Mucosa of descending colon (tissue), 3 donors: ENCODE results near the gene LYRM4. TPM values are rescaled to one million over a fixed set of nuclear protein-coding genes. Genes with fewer than 3 reads are reported as not detected.

Experiments
- ATAC-seq: fragments of 200-7000 bp; cut with Tn5 transposase; one replicate; pipeline ENCODE4 v1.9.1; 2020; ENCODE audit warnings: mild to moderate bottlenecking, moderate library complexity
- DNase-seq, 3 donors: peaks; one replicate each; pipeline ENCODE4 v3.0.0-alpha.2; 2020
- H3K36me3 ChIP-seq: fragments of 200-600 bp; one replicate; pipeline ENCODE4 v1.8.0; 2021; ENCODE audit warnings: low read depth, mild to moderate bottlenecking
- H3K4me1 ChIP-seq: fragments of 200-600 bp; one replicate; pipeline ENCODE4 v1.8.0; 2021; ENCODE audit warnings: low read depth, mild to moderate bottlenecking
- H3K4me3 ChIP-seq: fragments of 200-600 bp; one replicate; pipeline ENCODE4 v1.8.0; 2021; ENCODE audit warnings: mild to moderate bottlenecking
- H3K9me3 ChIP-seq: fragments of 200-600 bp; one replicate; pipeline ENCODE4 v1.8.0; 2021; ENCODE audit warnings: mild to moderate bottlenecking
- intact Hi-C, 2 donors: fragments of 100-400 bp; cut with DNase I in 1 of 2; cut with micrococcal nuclease in 1 of 2; formaldehyde crosslinking; loops; one replicate each; pipeline versions ENCODE4 v1.11.0 to v1.11.1; 2022; cut with DNase I, micrococcal nuclease
- total RNA-seq, 3 donors: library from RNA; stranded (reverse); fragmentation: NEBNext Ultra II Directional in 2 of 3; extraction: Animal tissue kit (Norgen Biotek cat#: 25700) in 2 of 3; gene quantifications; one replicate each; pipeline versions ENCODE4 v1.2.1 to v1.2.4, GENCODE V29; 2021 to 2023
- TF ChIP-seq, protein P1 (sequence below): fragments of 200-600 bp; IDR thresholded peaks from one replicate; pipeline ENCODE4 v1.8.0; 2022; ENCODE audit warnings: antibody characterized with exemption, mild to moderate bottlenecking
- donor health status: DM: no; HTN: no; CAD: no; lungs with moderate emphysema.
- donor health status: DM: no; HTN: no; CAD: no.
- donor health status: DM: no; HTN: yes; CAD: no.

Gene LYRM4
- total RNA-seq, 3 donors from 2014 or later, result 13.6 to 19.8 (median 13.9) TPM

DNA sequence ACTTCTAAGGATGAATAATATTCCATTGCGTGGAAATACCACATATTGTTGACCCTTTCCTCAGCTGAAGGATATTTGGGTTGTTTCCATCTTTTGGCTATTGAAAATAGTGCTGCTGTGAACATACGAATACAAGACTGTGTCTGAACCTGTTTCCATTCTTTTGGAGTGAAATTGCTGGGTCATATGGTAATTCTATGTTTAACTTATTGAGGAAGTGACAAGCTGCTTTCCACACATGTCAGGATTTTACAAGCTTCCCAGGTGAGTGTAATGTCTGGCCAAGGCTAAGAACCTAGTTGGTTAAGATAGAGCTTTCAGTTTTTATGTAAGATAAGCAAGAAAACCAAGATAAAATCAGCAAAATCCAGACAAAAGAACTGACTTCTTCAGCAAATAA lies 126.8 kb downstream of the LYRM4 start:
- peak; percentile 85 for ATAC-seq
- no peak overlapping the region for H3K4me3 ChIP-seq
- no peaks in the 10 kb centered on the region for H3K4me1 ChIP-seq
- TF ChIP-seq, protein P1, sequence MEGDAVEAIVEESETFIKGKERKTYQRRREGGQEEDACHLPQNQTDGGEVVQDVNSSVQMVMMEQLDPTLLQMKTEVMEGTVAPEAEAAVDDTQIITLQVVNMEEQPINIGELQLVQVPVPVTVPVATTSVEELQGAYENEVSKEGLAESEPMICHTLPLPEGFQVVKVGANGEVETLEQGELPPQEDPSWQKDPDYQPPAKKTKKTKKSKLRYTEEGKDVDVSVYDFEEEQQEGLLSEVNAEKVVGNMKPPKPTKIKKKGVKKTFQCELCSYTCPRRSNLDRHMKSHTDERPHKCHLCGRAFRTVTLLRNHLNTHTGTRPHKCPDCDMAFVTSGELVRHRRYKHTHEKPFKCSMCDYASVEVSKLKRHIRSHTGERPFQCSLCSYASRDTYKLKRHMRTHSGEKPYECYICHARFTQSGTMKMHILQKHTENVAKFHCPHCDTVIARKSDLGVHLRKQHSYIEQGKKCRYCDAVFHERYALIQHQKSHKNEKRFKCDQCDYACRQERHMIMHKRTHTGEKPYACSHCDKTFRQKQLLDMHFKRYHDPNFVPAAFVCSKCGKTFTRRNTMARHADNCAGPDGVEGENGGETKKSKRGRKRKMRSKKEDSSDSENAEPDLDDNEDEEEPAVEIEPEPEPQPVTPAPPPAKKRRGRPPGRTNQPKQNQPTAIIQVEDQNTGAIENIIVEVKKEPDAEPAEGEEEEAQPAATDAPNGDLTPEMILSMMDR, result no peak
- peak in 1 of 3 donors; percentile 20 for DNase-seq
- intact Hi-C loops, result no loop called here
- no peaks in the 10 kb centered on the region for H3K9me3 ChIP-seq
- no peaks in the 10 kb centered on the region for H3K36me3 ChIP-seq

DNA sequence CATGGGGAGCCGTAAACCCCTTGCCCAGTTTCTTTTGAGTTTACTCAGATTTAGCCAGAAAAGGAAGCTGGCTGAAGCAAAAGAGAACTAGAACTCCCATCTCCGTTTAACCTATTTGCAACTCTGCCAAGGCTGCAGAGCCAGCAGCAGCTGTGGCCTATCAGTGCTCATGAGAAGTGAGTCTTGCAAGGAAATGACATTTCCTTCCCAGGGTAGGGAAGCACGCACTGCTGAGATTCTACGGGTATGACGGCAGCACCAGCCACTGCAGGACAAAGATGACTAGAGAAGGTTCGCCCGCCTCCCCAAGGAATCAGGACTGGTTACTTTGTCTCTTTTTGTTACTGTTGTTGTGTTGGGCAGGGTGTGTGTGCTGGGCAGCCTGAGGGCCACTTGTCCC lies 128.0 kb downstream of the LYRM4 start:
- TF ChIP-seq, protein P1, result no peak
- H3K36me3 ChIP-seq, result no peaks in the 10 kb centered on the region
- intact Hi-C loops, result no loop called here
- H3K9me3 ChIP-seq, result no peaks in the 10 kb centered on the region
- ATAC-seq, result peak; percentile 65
- peak; percentile 40 to 64 (median 61) for DNase-seq
- H3K4me3 ChIP-seq, result no peak overlapping the region
- H3K4me1 ChIP-seq, result no peaks in the 10 kb centered on the region

DNA sequence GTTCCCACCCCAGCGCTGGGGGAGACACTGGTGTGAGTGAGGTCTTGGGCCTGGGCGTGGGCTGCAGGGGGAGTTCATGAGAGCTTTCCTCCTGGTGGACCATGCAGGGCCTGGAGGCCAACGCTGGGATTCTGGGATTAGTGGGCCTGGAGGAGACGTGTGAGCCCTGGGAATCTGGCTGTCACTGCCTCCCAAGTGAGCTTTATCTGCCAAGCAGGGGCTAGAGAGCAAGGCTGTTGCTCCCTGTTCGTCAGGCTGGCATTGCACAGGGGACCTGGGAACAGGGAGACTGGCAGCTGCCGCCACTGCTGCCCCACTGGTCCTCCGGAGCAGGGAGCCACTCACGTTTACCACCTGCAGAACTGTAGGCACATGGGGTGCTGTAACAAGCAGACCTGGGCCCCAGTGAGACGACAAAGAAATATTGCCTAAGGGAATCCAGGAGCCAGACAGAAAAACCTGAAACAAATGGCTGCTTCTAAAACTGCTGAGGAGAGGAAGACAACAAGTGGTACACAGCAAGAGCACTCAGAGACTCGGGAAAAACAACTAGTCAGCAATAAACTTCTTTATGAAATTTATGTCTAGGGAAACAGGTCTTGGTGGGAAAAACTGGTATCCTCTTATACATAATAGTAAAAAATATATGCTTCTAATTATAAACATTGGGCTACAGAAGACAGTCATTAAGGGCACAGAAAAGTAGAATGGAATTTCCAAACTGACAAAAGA lies 130.4 kb downstream of the LYRM4 start:
- intact Hi-C loops, result no loop called here
- TF ChIP-seq, protein P1, result no peak

GRCh38 chr6:5128351-5128750 lies 132.4 kb downstream of the LYRM4 start:
- no peaks in the 10 kb centered on the region for H3K36me3 ChIP-seq
- H3K4me3 ChIP-seq, result no peak overlapping the region
- H3K9me3 ChIP-seq, result no peaks in the 10 kb centered on the region
- TF ChIP-seq, protein P1, result no peak
- intact Hi-C loops, result no loop called here
- ATAC-seq (no peak), DNase-seq (no peak)
- no peaks in the 10 kb centered on the region for H3K4me1 ChIP-seq

More for the DNA sequence above, 130.4 kb downstream of the LYRM4 start:
- H3K4me3 ChIP-seq, result no peak overlapping the region
- ATAC-seq (no peak), DNase-seq (no peak)
- no peaks in the 10 kb centered on the region for H3K9me3 ChIP-seq
- no peaks in the 10 kb centered on the region for H3K4me1 ChIP-seq
- no peaks in the 10 kb centered on the region for H3K36me3 ChIP-seq

DNA sequence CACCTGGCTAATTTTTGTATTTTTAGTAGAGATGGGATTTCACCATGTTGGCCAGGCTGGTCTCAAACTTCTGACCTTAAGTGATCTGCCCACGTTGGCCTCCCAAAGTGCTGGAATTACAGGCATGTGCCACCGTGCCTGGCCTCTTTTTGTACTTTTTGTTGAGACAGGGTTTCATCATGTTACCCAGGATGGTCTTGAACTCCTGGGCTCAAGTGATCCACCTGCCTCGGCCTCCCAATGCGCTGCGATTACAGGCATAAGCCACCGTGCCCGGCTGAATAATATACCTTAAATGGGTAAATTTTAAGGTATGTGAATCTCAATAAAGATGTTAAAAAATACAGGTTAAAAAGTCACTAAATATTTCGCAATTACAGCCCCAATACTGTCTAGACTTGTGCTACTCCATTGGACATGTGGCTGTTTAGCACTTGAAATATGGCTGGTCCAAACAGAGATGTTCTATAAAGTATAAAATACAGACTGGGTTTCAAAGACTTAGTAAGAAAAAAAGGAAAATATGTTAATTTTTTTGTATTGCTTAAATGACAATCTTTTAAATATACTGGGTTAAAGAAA lies 133.6 kb downstream of the LYRM4 start:
- Histone ChIP-seq H3K36me3 (no peaks in the 10 kb centered on the region), H3K4me1 (no peaks in the 10 kb centered on the region), H3K4me3 (no peak overlapping the region), H3K9me3 (no peaks in the 10 kb centered on the region)
- no peak for DNase-seq
- ATAC-seq, result no peak
- TF ChIP-seq, protein P1, result no peak
- intact Hi-C loops, result no loop called here
